Vagina (tissue), 2 donors: Measurements from ENCODE around the gene LRRC3.

Experiments used
- POLR2A ChIP-seq, 2 donors: fragments of 450-650 bp; IDR thresholded peaks; one replicate each; pipeline ENCODE4 v1.6.1; 2017; ENCODE audit warnings: antibody characterized with exemption in 2 of 2, mild to moderate bottlenecking in 2 of 2, moderate library complexity in 2 of 2
- POLR2AphosphoS5 ChIP-seq, 2 donors: sonication (generic); formaldehyde crosslinking; IDR thresholded peaks; one replicate each; pipeline ENCODE4 v1.9.0; 2017; ENCODE audit warnings: antibody characterized with exemption in 2 of 2, mild to moderate bottlenecking in 2 of 2, low read depth in 1 of 2; ENCODE audit not compliant: insufficient read depth in 1 of 2
- TF ChIP-seq, protein P1 (sequence below), 3 experiments: fragments of 450-650 bp in 2 of 3; fragments of 200-600 bp in 1 of 3; sonication (generic) in 1 of 3; IDR thresholded peaks; one replicate each; pipeline ENCODE4 v1.5.1; 2017 to 2019; ENCODE audit warnings: antibody characterized with exemption in 3 of 3, mild to moderate bottlenecking in 2 of 3, moderate library complexity in 2 of 3

DNA sequence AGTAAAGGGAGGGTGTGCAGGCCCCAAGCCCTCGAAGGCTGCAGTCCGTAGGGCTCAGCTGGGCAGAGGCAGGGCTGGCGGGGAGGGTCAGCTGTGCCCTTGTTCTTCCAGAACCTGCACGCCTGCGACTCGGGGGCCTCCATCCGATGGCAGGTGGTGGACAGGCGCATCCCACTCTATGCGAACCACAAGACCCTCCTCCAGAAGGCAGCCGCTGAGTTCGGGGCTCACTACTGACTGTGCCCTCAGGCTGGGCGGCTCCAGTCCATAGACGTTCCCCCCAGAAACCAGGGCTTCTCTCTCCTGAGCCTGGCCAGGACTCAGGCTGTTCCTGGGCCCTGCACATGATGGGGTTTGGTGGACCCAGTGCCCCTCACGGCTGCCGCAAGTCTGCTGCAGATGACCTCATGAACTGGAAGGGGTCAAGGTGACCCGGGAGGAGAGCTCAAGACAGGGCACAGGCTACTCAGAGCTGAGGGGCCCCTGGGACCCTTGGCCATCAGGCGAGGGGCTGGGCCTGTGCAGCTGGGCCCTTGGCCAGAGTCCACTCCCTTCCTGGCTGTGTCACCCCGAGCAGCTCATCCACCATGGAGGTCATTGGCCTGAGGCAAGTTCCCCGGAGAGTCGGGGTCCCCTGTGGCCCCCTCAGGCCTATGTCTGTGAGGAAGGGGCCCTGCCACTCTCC is 13.6 kb upstream of the LRRC3 start:
- TF ChIP-seq, protein P1, sequence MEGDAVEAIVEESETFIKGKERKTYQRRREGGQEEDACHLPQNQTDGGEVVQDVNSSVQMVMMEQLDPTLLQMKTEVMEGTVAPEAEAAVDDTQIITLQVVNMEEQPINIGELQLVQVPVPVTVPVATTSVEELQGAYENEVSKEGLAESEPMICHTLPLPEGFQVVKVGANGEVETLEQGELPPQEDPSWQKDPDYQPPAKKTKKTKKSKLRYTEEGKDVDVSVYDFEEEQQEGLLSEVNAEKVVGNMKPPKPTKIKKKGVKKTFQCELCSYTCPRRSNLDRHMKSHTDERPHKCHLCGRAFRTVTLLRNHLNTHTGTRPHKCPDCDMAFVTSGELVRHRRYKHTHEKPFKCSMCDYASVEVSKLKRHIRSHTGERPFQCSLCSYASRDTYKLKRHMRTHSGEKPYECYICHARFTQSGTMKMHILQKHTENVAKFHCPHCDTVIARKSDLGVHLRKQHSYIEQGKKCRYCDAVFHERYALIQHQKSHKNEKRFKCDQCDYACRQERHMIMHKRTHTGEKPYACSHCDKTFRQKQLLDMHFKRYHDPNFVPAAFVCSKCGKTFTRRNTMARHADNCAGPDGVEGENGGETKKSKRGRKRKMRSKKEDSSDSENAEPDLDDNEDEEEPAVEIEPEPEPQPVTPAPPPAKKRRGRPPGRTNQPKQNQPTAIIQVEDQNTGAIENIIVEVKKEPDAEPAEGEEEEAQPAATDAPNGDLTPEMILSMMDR (IDR thresholded peaks at IDR 0.05): no peak
- TF ChIP-seq POLR2AphosphoS5 (IDR thresholded peaks at IDR 0.05; ENCODE audit: insufficient read depth in 1 of 2, low read depth in 1 of 2) (no peak), POLR2A (IDR thresholded peaks at IDR 0.05) (no peak)
